LoVo (cell line): ENCODE measurements around the gene GALNT7.
"Not testable (repeated sequence)": the region's sequence is repeated elsewhere in the genome, so short reads cannot be mapped to it uniquely, and the experiment has no call there.

ENCODE experiments used
- DNase-seq: peaks from one replicate; pipeline ENCODE4 v3.0.0-alpha.2; 2016; ENCODE audit warnings: low spot score

The GALNT7 gene

DNA sequence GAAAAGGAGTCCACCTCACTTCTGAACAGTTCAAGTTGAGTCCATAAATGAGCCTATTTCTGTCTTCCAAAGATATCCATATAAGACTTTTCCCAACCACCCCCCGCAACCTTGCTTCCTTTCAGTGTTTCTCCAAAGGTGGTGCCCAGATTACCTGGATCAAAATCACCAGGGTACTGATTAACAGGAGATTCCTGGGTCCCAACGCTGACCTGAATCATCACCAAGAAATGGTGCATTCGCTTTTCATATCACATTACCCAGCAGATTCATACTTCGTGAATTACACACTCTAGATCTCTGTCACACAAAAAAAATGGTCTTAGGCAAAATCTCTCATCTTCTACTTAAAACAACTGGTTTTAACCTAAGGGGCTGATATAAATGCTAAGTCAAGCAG lies 2.1 kb upstream of the GALNT7 start:
- DNase-seq = no peak

DNA sequence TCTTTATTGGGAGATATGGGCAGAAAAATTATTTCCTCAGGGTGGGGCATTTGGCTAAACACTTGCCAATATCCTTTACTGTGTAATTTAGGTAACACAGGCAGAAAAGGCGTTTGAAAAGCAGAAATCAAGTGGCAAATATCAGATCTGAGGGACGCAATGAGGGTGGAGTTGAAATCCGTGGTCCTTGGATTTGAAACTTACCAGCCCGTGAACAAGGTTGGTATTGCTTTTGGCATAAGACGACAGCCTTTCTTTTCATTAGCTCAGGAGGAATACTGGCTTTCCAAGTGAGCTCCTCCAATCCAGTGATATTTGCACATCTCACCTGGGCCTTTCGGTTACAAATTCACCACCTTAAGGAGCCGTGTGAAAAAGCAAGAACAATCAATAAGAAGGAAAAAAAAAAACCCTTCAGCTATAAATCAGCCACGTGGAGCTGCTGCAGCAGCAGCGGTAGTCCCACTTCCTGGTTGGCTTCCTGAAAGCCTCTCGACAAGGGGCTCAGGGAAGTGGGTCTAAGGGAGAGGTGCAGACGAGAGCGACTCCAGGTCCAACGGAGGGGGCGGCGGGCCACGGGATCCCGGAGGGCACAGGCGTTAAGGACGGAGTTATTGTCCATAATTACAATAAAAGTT lies 734 bp upstream of the GALNT7 start:
- peak; percentile 62 for DNase-seq

DNA sequence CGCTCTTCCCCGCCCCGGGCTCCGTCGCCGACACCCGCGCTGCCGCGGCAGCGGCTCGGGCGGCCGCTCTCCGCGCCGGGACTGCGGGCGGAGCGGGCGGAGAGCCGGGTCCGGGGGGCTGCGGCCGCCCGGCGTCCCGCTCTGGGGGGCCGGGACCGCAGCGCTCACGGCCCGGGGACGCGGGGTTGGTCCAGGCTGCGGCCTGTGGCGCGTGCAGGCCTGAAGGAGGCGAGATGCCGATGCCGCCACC lies 492 bp downstream of the GALNT7 start:
- DNase-seq = no peak

DNA sequence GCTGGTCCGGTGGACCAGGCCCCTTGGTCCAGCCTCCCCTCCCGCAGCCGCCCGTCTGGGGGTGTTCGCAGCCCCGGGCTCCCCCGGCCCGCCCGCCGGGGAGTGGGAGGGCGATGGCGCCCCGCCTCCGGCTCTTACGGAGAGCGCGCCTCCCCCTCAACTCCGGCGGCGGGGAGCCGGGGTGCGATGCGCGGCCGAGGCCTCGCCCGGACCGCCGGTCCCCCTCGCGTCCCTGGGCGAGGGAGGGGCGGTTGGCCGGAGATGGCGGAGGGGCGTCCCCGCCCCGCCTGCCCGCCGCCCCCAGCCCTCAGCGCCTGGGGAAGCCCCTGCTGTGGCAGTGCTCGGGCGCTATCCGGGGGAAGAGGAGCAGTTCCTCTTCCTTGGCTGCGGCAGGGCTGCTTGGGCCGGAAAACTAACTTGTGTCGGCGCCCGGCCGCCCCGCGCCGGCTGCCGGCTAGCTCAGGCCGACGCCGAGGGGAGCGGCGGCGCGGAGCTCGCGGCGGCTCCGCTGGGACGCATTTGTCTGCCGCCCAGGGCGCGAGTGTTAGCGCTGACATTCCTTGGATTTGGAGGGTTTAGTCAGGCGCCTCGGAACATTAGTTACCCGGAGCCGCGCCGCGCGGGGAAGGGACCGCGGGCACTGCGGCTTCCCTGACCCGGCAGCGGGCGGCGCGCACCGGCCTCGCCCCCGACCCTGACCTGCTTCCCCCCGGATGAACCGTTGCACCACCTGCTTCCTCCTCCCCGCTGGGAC lies 994 bp downstream of the GALNT7 start:
- DNase-seq = no peak

DNA sequence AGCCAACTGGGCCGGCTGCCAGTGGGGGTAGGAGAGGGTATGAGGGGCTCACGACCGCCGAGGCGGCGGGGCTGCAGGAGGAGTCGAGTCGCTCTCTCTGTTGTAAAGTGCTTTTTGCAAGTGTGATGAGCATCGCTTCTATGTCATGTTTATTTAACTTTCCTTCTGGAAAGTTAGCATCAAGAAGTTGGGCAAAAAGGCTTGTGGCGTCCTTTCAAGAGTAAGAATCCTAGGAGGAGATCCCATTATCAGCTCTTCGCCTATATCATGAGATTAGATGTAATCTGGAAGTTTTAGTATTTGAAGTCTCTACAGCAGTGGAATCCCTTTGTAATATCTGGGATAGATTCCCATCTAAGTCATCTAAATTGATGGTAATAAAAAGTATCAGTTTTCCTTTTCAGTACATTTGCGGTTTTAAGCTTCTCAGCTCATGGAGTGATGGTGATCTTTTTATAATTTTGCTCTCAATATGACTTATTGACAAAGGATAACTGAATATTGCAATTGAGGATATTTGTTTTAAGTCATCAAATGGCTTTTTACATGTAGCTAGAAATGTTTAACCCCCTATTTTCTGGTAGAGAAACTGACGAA lies 1.7 kb downstream of the GALNT7 start:
- DNase-seq = no peak

DNA sequence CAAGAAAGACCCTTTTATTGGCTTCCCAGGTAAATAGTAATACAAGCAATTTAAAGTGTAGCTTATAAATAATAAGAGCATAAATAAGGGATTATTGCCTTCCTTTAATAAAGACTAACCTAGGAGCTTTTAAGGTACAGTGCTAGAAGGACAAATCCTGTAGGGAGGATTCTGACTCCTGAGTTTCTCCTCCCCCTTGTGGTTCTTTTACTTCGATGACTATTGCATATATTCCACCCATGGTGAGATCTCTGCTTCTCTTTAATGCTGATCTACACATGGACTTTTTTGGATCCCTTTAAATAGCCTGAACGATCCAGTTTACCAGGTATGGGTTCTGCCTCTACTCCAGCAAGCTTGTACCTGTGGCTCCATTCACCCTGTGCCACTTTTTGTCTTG lies 2.5 kb downstream of the GALNT7 start:
- DNase-seq = peak; percentile 54

DNA sequence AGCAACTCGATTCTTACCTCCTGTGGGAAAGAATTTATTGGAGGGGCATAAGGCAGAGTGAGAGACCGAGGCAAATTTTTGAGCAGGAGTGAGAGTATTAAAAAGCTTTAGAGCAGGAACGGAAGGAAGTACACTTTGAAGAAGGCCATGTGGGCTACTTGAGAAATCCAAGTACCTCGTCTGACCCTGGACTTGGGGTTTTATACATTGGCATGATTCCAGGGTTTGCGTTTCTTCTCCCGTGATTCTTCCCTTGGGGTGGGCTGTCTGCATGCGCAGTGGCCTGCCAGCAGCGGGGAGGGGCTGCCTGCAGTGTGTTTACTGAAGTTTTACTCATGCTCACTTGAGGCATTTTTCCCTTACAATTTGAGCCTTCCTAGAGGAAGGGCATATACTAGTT lies 3.4 kb downstream of the GALNT7 start:
- DNase-seq = no peak

DNA sequence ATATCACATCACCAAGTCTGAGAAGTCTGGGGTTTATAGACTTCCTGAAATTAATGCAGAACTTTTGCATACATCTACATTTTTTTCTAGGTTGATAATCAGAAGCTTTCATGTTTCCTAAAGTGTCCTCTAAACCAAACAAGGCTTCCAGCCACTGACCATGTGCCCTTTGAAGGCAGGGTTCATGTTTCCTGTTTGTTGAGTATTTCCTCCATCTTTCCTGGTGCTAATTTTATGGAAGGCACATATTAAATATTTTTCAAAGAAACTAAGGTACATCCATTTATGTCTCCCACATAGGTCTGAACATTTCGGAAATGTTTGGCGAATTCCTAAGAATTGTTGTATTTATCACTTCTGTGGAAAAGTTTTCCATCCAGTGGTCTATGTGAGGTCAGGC lies 5.6 kb downstream of the GALNT7 start:
- DNase-seq = no peak

DNA sequence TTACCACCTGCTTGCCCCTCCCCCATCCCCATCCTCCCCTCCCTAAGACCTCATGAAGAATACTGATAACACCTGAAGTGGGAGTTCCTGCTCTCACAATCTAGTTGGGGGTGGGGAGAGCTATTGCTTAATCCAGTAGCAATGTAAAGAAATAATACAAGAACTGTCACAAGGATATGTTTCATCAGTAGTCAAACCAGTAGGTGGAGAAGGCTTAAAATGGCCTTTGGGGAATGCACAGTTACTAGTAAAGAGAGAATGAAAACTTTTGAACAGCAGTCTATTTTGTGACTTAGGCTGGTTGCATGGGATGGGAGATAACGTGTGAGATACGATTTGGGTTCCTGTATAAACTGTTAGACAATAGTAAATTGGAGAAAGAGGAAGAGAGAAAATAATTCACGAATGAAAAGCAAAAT lies 6.0 kb downstream of the GALNT7 start:
- DNase-seq = no peak

DNA sequence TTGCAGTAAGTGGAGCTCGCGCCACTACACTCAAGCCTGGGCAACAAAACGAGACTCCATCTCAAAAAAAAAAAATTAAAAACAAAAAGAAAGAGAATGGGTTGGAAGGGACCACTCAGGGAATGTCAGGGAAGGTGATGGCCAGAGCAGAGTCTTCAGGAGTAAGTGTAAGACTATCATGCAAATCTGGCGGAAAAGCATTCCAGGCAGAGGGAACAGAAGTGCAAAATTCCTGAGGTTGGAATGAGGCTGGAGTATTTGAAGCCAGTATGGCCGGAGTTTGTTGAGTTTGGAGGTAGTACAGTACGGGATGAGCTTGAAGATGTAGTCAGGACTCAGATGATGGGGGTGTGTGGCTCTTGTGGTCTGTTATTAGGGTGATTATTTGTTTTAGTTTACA lies 7.4 kb downstream of the GALNT7 start:
- no peak for DNase-seq

DNA sequence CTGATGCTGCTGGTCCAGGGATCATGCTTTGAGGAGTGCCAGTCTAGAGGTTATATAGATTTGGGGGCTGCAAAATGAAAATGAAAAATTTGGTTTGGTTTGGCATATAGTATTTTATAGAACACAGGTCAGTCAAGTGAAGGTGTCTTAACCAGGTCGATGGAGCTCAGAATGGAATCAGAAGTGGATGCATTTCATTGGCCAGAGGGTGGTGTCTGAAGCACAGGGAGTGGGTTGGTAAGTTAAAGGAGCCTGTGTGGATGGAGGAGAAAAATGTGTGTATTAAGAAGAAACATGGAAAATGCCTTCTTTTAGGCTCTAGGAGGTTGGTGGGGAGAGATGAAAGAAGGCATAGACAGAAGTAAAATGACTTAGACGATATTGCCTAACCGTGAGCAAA lies 8.6 kb downstream of the GALNT7 start:
- DNase-seq = no peak

DNA sequence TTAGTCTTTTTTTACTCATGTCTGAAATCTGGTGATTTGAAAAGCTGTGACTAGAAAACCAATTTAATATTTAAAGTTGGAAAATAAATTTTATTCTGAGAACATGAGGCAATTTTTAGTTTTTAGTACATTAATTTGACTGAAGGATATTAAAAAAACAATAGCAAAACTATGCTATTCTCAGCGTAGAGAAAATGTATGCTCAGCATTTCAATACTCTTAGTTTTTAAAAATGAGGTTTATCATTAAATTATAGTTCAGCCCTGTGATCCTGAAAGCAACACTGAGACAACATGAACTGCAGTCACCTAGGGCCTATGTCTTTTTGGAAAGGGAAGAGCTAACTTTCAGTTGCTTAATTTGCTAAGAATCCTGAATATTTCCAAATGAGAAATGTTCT lies 9.5 kb downstream of the GALNT7 start:
- no peak for DNase-seq

DNA sequence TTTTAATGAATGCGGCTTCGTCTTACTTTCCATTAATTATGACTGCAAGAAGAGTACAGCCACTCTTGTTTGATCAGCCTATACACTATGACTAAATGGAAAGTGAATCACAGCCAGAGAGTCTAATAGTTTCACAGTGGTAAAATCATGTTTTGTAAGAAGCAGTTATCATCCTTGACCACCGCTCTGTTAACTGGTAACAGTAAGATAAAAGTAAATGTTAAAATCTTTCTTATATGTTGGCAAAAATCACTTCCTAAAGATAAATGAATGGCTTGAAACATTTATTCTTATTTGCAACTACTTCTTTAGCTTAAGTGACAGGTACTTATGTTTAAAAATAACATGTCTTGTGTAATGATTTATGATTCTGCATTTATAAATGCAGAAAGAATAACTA lies 13.2 kb downstream of the GALNT7 start:
- no peak for DNase-seq

DNA sequence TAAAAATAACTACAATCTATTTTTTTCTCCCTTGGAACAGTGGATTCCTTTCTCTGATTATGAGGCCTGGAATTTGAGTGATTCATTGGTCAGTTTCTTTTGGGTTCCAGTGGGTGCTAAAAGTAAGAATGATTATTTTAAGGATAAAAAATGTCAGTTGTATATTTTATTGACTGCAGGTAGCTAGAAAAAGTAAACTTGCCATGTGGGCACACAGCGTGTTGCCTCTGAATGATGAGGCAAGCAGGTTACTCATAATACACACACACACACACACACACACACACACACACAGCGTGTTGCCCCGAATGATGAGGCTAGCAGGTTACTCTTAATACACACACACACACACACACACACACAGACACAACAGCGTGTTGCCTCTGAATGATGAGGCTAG lies 13.8 kb downstream of the GALNT7 start:
- DNase-seq = no peak

DNA sequence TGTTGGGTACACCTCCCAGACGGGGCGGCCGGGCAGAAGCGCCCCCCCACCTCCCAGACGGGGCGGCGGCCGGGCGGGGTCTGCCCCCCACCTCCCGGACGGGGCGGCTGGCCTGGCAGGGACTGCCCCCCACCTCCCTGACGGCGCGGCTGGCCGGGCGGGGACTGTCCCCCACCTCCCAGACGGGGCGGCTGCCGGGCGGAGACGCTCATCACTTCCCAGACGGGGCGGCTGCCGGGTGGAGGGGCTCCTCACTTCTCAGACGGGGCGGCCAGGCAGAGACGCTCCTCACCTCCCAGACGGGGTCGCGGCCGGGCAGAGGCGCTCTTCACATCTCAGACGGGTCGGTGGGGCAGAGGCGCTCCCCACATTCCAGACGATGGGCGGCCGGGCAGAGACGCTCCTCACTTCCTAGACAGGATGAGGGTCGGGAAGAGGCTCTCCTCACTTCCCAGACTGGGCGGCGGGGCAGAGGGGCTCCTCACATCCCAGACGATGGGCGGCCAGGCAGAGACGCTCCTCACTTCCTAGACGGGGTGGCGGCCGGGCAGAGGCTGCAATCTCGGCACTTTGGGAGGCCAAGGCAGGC lies 15.1 kb downstream of the GALNT7 start:
- not testable (repeated sequence) for DNase-seq

DNA sequence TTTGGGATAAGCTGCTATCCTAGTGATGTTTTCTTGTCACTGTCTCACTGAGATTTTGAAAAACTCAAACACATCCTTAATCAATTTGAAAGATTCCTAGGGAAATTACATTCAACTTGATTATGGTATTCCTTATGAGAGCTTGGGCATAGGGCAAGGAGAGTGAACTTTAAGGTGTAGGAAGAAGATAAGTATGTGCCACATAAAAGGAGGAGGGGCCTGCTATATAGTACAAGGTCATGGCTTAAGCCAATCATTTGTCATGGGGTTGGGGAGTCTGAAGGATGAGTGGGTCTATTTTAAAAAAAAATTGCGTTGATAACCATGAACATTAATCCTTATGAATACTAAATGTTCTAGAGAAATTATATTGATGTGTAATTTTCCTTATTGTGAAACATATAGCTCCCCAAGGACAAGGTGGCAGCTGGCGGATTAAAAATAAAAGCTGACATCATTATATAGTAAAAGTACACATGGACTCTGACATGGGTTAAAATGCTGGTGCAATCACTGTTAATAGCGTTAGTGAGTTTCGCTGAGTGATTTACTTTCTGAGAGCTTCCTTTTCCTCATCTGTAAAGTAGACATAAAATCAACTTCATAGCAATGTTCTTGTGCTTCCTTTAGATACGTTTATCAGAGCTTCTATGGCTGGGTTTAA lies 17.4 kb downstream of the GALNT7 start:
- no peak for DNase-seq

DNA sequence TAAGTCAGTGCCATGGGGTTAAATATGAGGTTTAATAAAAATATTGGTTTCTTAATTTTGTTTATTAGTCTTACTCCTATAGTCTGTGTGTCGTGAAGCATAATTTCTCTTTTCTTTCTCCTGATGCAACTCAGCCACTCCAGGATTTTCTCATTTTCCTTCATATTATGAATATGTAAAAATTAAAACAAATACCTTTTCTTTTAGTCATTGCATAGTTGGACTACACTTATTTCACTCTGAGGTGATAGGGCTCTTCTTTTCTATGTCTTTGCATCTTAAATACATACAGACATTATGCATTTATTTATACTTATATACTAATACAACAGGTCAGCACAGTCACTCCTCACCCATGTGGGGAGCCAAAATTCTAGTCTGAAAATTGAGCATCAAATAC lies 19.1 kb downstream of the GALNT7 start:
- no peak for DNase-seq

DNA sequence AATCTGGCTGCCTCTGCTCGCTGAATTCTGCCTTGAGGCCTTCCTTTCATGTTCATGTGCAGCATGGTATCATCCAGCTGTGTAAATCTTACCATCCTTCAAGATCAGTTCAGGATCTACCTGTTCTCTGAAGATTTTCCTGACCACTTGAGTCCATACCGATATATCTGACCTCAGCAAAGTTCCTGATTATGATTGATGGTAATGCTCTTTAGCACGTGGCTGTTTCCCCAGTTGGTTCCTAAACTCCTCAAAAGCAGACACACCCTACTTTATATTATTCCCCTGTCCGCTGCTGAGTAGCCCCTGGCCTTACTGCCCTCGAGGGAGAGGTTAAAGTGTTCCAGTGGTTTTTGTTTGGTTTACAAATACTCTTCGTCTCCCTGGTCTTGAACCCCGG lies 20.0 kb downstream of the GALNT7 start:
- no peak for DNase-seq

DNA sequence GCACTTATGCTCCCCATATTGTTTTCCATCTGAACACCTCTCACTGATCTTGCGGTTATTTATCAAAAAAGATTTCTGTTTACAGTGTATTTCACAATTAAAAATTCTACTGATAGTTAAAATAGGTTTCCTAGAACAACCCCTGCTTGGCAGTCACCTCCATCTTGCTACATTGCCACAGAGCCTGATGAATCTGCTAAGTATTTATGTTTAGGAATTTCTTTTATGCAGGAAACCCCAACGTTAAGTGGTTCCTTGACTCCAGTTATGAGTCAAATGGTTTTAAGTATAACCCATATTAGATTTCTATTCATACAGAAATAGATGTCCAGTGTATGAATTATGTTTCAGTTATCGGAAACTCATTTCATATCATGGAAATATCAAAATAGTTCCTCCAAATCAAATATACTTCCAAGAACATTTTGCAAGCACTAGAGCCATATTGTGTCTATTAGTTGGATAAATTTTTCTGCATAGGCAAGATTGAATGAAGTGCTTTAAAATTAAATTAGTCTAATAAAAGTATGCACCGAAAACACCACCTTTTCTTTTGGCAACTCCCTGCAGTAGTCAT lies 20.6 kb downstream of the GALNT7 start:
- DNase-seq = no peak

DNA sequence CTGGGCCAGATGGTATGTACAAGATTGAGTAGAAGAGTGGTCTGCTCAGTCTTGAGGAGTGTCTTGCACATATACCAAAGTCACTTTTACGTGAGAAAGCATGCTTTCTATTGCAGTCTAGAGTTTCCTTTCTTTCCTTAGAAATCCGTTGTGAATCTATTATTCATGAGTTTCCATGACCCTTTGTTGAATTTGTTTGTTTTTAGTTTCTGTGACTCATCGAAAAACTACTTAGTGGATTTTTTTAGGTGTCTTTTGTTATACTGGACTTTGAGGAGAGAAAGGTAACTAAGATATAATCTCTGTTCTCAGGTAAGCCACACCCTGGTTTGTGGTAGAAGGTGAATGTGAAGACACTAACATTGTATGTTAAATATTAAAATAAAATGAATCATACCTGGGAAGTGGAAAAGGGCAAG lies 23.0 kb downstream of the GALNT7 start:
- peak; percentile 87 for DNase-seq

DNA sequence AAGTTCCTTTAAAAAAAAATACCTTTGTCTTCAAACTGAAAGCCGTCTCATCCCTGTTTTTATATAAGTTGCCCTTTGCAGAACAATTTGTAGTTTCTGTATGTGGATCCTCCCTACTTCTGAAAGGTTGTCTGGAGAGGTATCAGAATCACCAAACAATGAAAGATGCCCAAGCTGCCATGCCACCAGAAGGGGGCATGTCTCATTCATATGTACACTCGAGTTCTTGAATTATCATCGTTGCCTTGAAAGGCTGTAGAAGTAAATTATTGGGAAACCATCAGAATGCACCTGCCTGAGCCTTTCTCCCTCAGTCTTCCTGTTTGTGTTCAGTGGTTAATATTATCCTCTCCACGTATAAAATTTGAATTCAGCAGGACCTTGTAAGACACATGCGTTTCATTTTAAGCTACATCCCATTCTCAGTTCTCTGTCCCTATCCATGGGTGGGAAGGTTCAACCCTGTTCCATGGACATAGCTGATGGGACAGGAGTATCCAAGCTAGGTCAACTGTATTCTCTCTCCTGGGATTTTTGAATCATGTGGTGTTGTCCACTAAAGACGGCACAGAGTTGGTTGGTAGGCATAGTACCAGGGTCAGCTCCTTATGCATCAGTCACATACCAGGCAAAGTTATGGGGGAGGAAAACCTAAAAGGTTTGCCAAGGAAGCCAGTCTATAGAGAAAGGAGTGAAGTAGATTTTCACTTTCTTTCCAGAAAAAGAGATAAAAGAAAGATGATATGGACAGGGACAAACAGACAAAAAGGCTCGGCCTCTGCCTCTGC lies 24.0 kb downstream of the GALNT7 start:
- DNase-seq = no peak

DNA sequence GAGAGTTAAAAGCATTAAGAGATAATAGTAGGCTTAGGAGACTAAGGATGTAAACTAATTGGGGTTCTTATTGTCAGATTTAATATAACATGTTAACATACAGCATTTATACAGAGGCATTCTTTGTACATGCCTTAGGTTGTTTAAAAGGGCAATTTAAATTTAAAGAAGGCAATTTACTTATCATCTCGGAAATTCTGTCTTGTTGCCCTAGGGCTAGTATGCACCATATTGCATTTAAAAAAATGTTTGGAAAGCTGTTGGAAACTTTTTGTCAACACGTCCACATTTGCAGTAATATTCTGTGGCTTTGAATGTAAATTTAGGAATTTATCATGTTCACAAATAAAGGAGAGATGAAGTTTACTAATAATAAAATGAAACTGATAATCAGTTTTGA lies 25.5 kb downstream of the GALNT7 start:
- no peak for DNase-seq
